Tibial nerve (tissue), 4 donors: ENCODE measurements around the gene DGKD.

ENCODE experiments used
- EP300 ChIP-seq, 2 donors: sonication (generic); formaldehyde crosslinking; IDR thresholded peaks; one replicate each; pipeline ENCODE4 v1.6.1; 2017; ENCODE audit warnings: antibody characterized with exemption in 2 of 2, mild to moderate bottlenecking in 1 of 2
- TF ChIP-seq, protein P1 (sequence below), 5 experiments: fragments of 200-600 bp in 3 of 5; fragments of 450-650 bp in 2 of 5; sonication (generic) in 3 of 5; IDR thresholded peaks; one replicate each; pipeline ENCODE4 v1.5.1; 2016 to 2019; ENCODE audit warnings: antibody characterized with exemption in 5 of 5, mild to moderate bottlenecking in 3 of 5, moderate library complexity in 2 of 5

DNA sequence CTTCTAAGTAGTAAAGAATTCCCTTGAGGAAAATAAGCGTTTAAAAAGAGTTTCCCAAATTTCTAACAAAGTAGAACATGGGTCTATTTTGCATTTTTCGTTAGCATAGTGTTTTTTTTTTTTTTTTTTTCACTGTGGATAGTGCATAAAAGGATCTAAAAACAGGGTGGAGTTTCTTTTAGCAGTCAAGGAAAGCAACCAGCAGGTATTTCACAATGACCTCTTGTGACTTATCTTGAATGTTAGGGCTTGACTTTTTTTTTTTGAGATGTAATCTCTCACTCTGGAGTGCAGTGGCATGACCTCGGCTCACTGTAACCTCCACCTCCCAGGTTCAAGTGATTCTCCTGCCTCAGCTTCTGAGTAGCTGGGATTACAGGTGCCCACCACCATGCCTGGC is 14.9 kb upstream of the DGKD start:
- TF ChIP-seq, protein P1, sequence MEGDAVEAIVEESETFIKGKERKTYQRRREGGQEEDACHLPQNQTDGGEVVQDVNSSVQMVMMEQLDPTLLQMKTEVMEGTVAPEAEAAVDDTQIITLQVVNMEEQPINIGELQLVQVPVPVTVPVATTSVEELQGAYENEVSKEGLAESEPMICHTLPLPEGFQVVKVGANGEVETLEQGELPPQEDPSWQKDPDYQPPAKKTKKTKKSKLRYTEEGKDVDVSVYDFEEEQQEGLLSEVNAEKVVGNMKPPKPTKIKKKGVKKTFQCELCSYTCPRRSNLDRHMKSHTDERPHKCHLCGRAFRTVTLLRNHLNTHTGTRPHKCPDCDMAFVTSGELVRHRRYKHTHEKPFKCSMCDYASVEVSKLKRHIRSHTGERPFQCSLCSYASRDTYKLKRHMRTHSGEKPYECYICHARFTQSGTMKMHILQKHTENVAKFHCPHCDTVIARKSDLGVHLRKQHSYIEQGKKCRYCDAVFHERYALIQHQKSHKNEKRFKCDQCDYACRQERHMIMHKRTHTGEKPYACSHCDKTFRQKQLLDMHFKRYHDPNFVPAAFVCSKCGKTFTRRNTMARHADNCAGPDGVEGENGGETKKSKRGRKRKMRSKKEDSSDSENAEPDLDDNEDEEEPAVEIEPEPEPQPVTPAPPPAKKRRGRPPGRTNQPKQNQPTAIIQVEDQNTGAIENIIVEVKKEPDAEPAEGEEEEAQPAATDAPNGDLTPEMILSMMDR (IDR thresholded peaks at IDR 0.05), result no peak
- TF ChIP-seq EP300 (IDR thresholded peaks at IDR 0.05), result no peak
